Endothelial cell of umbilical vein (primary cell): ENCODE results near the gene IRF3.

Source experiments
- EZH2 ChIP-seq: IDR thresholded peaks from 2 replicates; pipeline ENCODE4 v1.6.1; 2012; ENCODE audit warnings: borderline replicate concordance, low read depth, mild to moderate bottlenecking, moderate library complexity, low read length, inconsistent platforms; ENCODE audit not compliant: severe bottlenecking
- GATA2 ChIP-seq: IDR thresholded peaks from 2 replicates; pipeline ENCODE4 v1.7.0; 2011; ENCODE audit warnings: low read depth, mild to moderate bottlenecking, moderate library complexity, mixed read lengths, low read length; ENCODE audit not compliant: insufficient read length, insufficient read depth
- POLR2A ChIP-seq: IDR thresholded peaks from 2 replicates; pipeline ENCODE4 v1.6.1; 2012; ENCODE audit warnings: low read depth, mild to moderate bottlenecking, control low read depth, low read length
- POLR2AphosphoS5 ChIP-seq: IDR thresholded peaks from 2 replicates; pipeline ENCODE4 v1.6.1; 2012; ENCODE audit warnings: low read depth, mild to moderate bottlenecking, control low read depth, low read length, moderate library complexity; ENCODE audit not compliant: insufficient read depth
- TF ChIP-seq, protein P1 (sequence below), 2 donors: IDR thresholded peaks; 1 replicate in 1 of 2; 2 replicates in 1 of 2; pipeline ENCODE4 v1.5.1; 2011; ENCODE audit warnings: low read length in 2 of 2, mild to moderate bottlenecking in 2 of 2, moderate library complexity in 2 of 2, control low read depth in 1 of 2, inconsistent platforms in 1 of 2, low read depth in 1 of 2; ENCODE audit not compliant: insufficient read depth in 1 of 2; ENCODE audit errors: extremely low read depth in 1 of 2

DNA sequence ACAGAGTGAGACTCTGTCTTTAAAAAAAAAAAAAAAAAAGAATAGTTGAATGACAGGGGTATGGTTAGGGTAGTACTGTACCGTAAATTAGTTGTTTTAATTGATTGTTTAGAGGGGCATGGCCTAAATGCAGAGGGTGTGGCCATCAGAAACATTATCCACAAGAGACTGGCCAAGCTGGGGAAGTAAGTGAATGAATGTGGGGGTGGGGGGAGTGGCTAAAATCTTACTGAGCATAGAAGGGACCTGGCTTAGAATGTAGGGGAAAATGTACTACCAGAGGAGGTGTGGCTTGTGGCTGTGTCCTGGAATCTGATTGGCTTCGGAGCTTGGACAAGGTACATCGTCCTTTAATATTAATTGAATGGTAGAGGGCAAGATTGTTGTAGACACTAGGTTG is 3.9 kb upstream of the IRF3 start:
- no peak for TF ChIP-seq GATA2
- no peak for TF ChIP-seq POLR2A
- no peak for TF ChIP-seq EZH2
- TF ChIP-seq POLR2AphosphoS5, result no peak
- TF ChIP-seq, protein P1, sequence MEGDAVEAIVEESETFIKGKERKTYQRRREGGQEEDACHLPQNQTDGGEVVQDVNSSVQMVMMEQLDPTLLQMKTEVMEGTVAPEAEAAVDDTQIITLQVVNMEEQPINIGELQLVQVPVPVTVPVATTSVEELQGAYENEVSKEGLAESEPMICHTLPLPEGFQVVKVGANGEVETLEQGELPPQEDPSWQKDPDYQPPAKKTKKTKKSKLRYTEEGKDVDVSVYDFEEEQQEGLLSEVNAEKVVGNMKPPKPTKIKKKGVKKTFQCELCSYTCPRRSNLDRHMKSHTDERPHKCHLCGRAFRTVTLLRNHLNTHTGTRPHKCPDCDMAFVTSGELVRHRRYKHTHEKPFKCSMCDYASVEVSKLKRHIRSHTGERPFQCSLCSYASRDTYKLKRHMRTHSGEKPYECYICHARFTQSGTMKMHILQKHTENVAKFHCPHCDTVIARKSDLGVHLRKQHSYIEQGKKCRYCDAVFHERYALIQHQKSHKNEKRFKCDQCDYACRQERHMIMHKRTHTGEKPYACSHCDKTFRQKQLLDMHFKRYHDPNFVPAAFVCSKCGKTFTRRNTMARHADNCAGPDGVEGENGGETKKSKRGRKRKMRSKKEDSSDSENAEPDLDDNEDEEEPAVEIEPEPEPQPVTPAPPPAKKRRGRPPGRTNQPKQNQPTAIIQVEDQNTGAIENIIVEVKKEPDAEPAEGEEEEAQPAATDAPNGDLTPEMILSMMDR (IDR thresholded peaks at IDR 0.05; ENCODE audit: extremely low read depth in 1 of 2, insufficient read depth in 1 of 2, low read depth in 1 of 2, low read length in 2 of 2), result no peak
